Hair follicular keratinocyte (primary cell): ENCODE results near the gene RFTN1. TPM values are rescaled to one million over a fixed set of nuclear protein-coding genes. Genes with fewer than 3 reads are reported as not detected.

ENCODE experiments used
- total RNA-seq: library from RNA; depleted of rRNA; stranded (reverse); fragments of >200 nt; gene quantifications from 2 replicates; pipeline ENCODE4 v1.2.3, GENCODE V29; 2015

RFTN1 gene, protein sequence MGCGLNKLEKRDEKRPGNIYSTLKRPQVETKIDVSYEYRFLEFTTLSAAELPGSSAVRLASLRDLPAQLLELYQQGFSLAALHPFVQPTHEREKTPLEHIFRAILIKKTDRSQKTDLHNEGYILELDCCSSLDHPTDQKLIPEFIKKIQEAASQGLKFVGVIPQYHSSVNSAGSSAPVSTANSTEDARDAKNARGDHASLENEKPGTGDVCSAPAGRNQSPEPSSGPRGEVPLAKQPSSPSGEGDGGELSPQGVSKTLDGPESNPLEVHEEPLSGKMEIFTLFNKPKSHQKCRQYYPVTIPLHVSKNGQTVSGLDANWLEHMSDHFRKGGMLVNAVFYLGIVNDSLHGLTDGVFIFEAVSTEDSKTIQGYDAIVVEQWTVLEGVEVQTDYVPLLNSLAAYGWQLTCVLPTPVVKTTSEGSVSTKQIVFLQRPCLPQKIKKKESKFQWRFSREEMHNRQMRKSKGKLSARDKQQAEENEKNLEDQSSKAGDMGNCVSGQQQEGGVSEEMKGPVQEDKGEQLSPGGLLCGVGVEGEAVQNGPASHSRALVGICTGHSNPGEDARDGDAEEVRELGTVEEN
- total RNA-seq, result 43.6 and 45.7 TPM in 2 replicates

DNA sequence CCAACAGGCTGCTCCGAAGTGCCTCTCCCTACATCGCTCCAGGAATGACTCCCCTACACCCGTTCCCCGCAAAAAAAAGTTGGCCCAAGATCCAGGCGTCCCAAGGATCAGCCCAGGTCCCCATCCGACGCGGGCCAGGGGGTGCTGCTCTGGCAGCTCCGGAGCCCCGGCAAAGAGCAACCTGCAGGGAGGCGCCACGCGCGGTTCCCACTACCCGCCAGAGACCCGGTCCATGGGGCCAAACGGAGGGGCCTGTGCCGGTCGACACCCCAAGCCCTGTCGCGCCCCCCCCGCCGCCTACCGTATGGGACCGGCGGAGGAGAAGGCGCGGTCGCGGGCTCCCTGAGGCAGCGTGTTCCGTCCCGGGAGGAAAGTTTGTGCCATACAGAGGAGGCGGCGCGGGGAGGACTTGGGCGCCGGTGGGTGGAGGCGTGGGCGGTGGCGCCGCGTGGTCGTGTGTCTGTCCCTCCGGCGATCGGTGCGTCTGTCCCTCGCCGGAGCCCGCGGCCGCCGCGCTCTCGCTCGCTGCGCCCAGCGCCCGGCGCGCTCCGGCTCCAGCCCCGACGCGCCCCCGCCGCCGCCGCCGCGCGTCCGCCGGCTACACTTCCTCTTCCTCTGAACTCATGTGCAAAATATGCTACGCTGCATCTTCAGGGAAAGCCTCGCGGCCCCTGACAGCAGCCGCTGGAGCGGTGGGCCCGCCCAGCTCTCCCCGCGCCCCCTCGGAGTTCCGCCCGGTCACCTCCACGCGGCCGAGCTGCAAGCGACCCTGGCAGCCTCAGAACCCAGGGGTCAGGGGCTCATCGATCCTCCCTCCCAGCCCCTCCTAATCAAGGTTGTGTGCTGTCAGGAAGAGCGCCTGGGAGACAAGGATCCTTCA is at the start of gene RFTN1:
TSS of gene RFTN1 (minus strand) at position 559 of the 880 bp plus-strand sequence. CDS start 19,830 bp downstream, outside the sequence.

Other genes starting within 250 kb of the RFTN1 start
- gene DPH3, start 248.8 kb downstream of the RFTN1 start, total RNA-seq, result 13.1 and 14.4 TPM in 2 replicates
- 14.0 and 14.1 TPM in 2 replicates for gene OXNAD1, start 248.5 kb downstream of the RFTN1 start, total RNA-seq
- not detected in 2 replicates for gene DAZL, start 91.7 kb upstream of the RFTN1 start, total RNA-seq